ENCODE data around the gene TBX3.

Gene TBX3

GRCh38 chr12:114666746-114667668 lies 17.0 kb downstream of the TBX3 start:
- DNase-seq: no peak

- no peak for DNase-seq
These were observed 18.3 kb downstream of the TBX3 start for GRCh38 chr12:114665411-114666260.

GRCh38 chr12:114664651-114665320 lies 19.2 kb downstream of the TBX3 start:
- no peak for DNase-seq

GRCh38 chr12:114662512-114663177 lies 21.3 kb downstream of the TBX3 start:
- DNase-seq: peak; percentile 52

GRCh38 chr12:114661245-114661644 lies 22.7 kb downstream of the TBX3 start:
- DNase-seq: no peak

- no peak for DNase-seq
These were observed 24.9 kb downstream of the TBX3 start for GRCh38 chr12:114659084-114659483.

GRCh38 chr12:114658002-114658441 lies 26.0 kb downstream of the TBX3 start:
- DNase-seq: no peak

- DNase-seq: no peak
These were observed 26.4 kb downstream of the TBX3 start for GRCh38 chr12:114657597-114657920.

GRCh38 chr12:114656906-114657596 lies 26.9 kb downstream of the TBX3 start:
- no peak for DNase-seq

- no peak for DNase-seq
These were observed 27.8 kb downstream of the TBX3 start for GRCh38 chr12:114655934-114656749.

GRCh38 chr12:114649585-114649984 lies 34.4 kb downstream of the TBX3 start:
- no peak for DNase-seq

- no peak for DNase-seq
These were observed 35.3 kb downstream of the TBX3 start for GRCh38 chr12:114648711-114649110.

- no peak for DNase-seq
These were observed 45.1 kb downstream of the TBX3 start for GRCh38 chr12:114638790-114639435.

GRCh38 chr12:114636723-114637480 lies 47.1 kb downstream of the TBX3 start:
- DNase-seq: no peak

GRCh38 chr12:114631242-114631641 lies 52.7 kb downstream of the TBX3 start:
- no peak for DNase-seq

GRCh38 chr12:114628199-114628598 lies 55.8 kb downstream of the TBX3 start:
- DNase-seq: no peak

GRCh38 chr12:114627393-114627792 lies 56.6 kb downstream of the TBX3 start:
- no peak for DNase-seq

GRCh38 chr12:114625294-114625851 lies 58.6 kb downstream of the TBX3 start:
- DNase-seq: peak; percentile 10

- DNase-seq: no peak
These were observed 60.2 kb downstream of the TBX3 start for GRCh38 chr12:114623737-114624136.
